Immature natural killer cell (primary cell): ENCODE measurements around the gene TDRD10. TPM values are rescaled to one million over a fixed set of nuclear protein-coding genes. Genes with fewer than 3 reads are reported as not detected.

ENCODE experiments used
- DNase-seq, 3 donors: peaks; one replicate each; pipeline ENCODE4 v3.0.0; 2022; ENCODE audit warnings: mixed read lengths in 1 of 3
- H3K27ac Mint-ChIP-seq, 6 donors: one replicate each; pipeline ENCODE4 v1.8.0; 2020; ENCODE audit warnings: mixed read lengths in 6 of 6, mild to moderate bottlenecking in 5 of 6, inconsistent platforms in 4 of 6, moderate library complexity in 3 of 6
- H3K27me3 Mint-ChIP-seq, 3 donors: one replicate each; pipeline ENCODE4 v1.8.0; 2020 to 2021; ENCODE audit warnings: low read depth in 3 of 3, mild to moderate bottlenecking in 3 of 3, mixed read lengths in 3 of 3, moderate library complexity in 3 of 3, inconsistent platforms in 1 of 3
- H3K36me3 Mint-ChIP-seq, 3 donors: one replicate each; pipeline ENCODE4 v1.8.0; 2020; ENCODE audit warnings: mixed read lengths in 3 of 3, inconsistent platforms in 2 of 3, mild to moderate bottlenecking in 2 of 3
- H3K4me1 Mint-ChIP-seq, 2 donors: one replicate each; pipeline ENCODE4 v1.8.0; 2020; ENCODE audit warnings: inconsistent platforms in 2 of 2, mild to moderate bottlenecking in 2 of 2, mixed read lengths in 2 of 2, moderate library complexity in 1 of 2
- H3K4me3 Mint-ChIP-seq, 5 donors: one replicate each; pipeline ENCODE4 v1.8.0; 2020; ENCODE audit warnings: mild to moderate bottlenecking in 5 of 5, mixed read lengths in 5 of 5, inconsistent platforms in 3 of 5, moderate library complexity in 3 of 5
- H3K9me3 Mint-ChIP-seq, 6 donors: one replicate each; pipeline ENCODE4 v1.8.0; 2020; ENCODE audit warnings: mild to moderate bottlenecking in 6 of 6, mixed read lengths in 6 of 6, inconsistent platforms in 4 of 6, moderate library complexity in 3 of 6
- polyA plus RNA-seq, 3 donors: library from polyadenylated mRNA; unstranded; fragments of 300-500 nt; fragmentation: Illumina TruSeq; gene quantifications; one replicate each; pipeline ENCODE4 v1.2.3, GENCODE V29; 2021

Gene TDRD10
- polyA plus RNA-seq, 3 donors from 2014 or later: not detected

DNA sequence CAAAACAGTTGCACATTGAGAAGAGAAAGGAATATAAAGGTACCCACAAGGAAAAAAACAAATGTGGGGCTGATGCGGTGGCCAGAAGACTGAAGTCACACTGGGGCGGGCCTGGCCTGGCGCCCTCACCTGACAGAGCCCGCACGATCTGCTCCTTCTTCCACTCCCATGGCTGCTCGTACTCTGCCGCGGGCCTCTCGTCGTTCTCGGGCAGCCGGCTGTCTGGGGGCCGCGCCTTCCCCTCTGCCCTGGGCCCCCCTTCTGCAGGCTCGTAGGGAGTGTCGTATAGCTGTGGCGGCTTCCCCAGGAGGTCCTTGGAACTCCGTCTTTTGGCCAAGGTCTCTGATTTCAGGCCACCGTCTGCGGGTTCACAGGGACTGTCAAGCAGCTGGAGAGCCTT, 13.1 kb upstream of the TDRD10 start:
- Mint-ChIP-seq H3K4me3 (no peak overlapping the region), H3K9me3 (no peaks in the 10 kb centered on the region), H3K4me1 (peaks cover 27 to 28% of the 10 kb centered on the region in 2 donors), H3K27me3 (peaks cover 0 to 3% (median 2%) of the 10 kb centered on the region in 3 donors), H3K27ac (no peak overlapping the region), H3K36me3 (no peaks in the 10 kb centered on the region)
- DNase-seq: no peak

DNA sequence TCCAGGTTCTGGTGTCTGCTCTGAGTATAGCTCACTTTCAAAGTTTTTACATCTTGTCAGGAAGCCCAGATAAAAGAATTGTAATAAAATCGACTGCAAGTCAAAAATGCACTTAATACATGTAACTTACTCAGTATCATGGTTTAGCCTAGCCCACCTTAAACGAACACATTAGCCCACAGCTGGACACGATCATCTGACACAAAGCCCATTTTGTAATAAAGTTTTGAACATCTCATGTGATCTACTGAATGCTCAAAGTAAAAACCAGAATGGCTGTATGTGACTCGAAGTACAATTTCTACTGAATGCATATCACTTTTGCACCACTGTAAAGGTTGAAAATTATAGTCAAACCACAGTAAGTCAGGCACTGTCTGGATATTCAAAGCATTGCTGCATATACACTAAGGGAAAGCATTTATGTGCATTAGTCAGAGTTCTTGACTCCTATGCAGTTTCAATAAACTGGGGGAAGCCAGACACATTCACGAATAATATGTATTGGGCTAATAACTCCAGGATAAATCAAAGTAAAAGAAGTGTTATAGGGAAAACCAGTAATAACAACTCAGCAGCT, 12.2 kb upstream of the TDRD10 start:
- no peaks in the 10 kb centered on the region for H3K36me3 Mint-ChIP-seq
- no peaks in the 10 kb centered on the region for H3K9me3 Mint-ChIP-seq
- peaks cover 0 to 3% (median 2%) of the 10 kb centered on the region in 3 donors for H3K27me3 Mint-ChIP-seq
- H3K4me3 Mint-ChIP-seq: no peak overlapping the region
- no peak for DNase-seq
- H3K27ac Mint-ChIP-seq: peak overlapping the region in 3 of 6 donors; percentile 2 to 45 (median 23)
- H3K4me1 Mint-ChIP-seq: peaks cover 30 to 33% of the 10 kb centered on the region in 2 donors

DNA sequence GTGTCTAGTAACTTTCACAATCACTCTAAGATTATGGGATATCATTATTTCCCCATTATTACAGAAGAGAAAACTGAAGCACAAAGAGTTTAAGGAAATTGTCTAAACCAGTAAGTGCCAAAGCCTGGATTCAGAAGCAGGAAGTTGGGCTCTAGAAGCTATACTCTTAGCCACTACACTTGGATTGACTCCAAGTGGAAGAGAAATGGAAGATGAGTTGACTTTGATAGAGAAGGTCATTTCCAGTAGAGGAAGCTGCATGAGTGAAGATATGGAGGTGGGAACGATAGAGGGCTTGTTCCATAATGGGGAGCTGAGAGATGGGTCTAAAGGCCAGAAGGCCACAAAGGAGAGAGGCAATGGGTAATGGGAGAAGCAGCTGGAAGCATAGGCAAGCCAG, 11.7 kb upstream of the TDRD10 start:
- no peaks in the 10 kb centered on the region for H3K36me3 Mint-ChIP-seq
- no peak for DNase-seq
- no peaks in the 10 kb centered on the region for H3K9me3 Mint-ChIP-seq
- no peak overlapping the region for H3K4me3 Mint-ChIP-seq
- H3K27ac Mint-ChIP-seq: peak overlapping the region in 3 of 6 donors; percentile 2 to 6 (median 3)
- peaks cover 0 to 3% (median 2%) of the 10 kb centered on the region in 3 donors for H3K27me3 Mint-ChIP-seq
- peaks cover 30 to 34% of the 10 kb centered on the region in 2 donors for H3K4me1 Mint-ChIP-seq

DNA sequence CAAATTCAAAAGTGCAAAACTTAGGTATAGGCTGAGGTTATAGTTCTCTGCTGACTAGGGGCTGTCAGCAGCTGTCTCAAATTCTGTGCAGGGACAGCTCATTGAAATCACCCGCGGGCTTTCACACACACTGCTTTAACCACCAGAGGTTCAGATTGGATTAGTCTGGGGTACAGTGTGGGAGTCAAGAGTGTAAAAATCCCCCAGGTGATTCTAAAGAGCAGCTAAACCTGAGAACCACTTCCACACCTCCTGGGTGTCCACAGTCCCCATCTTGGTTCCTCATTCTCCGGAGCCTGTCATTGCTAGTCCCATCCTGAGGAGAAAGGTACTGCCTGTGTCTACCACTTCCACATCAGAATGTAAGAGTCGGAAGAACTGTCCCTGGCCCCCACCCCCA, 9.9 kb upstream of the TDRD10 start:
- Mint-ChIP-seq H3K27me3 (peaks cover 0 to 5% (median 2%) of the 10 kb centered on the region in 3 donors), H3K27ac (peak overlapping the region; percentile 61 to 94 (median 88)), H3K4me1 (peaks cover 39 to 47% of the 10 kb centered on the region in 2 donors), H3K36me3 (no peaks in the 10 kb centered on the region), H3K9me3 (no peaks in the 10 kb centered on the region), H3K4me3 (no peak overlapping the region)
- DNase-seq: no peak

DNA sequence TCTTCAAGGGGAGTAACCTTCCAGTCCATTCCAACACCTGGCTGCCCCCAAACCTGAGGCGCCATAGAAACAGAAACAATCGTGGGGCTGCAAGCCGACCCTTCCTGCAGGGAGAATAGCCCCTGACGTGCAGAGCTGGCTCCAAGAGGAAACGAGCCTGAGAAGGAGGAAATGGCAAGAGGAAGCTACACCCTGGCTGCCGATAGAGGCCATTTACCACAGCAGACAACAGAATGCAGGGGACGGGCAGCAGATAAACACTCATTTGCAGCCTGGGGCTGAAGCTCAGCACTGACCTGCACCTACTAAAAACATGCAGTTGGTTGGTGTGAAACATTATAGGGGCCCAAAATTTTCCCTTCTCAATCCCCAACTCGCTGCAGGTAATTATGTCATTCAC, 8.7 kb upstream of the TDRD10 start:
- Mint-ChIP-seq H3K27ac (peak overlapping the region; percentile 61 to 94 (median 88)), H3K4me3 (peak overlapping the region; percentile 67 to 88 (median 75)), H3K36me3 (no peaks in the 10 kb centered on the region), H3K27me3 (peaks cover under 1 to 3% (median 2%) of the 10 kb centered on the region in 3 donors), H3K9me3 (no peaks in the 10 kb centered on the region), H3K4me1 (peaks cover 40 to 49% of the 10 kb centered on the region in 2 donors)
- DNase-seq: peak; percentile 26 to 39 (median 32)

DNA sequence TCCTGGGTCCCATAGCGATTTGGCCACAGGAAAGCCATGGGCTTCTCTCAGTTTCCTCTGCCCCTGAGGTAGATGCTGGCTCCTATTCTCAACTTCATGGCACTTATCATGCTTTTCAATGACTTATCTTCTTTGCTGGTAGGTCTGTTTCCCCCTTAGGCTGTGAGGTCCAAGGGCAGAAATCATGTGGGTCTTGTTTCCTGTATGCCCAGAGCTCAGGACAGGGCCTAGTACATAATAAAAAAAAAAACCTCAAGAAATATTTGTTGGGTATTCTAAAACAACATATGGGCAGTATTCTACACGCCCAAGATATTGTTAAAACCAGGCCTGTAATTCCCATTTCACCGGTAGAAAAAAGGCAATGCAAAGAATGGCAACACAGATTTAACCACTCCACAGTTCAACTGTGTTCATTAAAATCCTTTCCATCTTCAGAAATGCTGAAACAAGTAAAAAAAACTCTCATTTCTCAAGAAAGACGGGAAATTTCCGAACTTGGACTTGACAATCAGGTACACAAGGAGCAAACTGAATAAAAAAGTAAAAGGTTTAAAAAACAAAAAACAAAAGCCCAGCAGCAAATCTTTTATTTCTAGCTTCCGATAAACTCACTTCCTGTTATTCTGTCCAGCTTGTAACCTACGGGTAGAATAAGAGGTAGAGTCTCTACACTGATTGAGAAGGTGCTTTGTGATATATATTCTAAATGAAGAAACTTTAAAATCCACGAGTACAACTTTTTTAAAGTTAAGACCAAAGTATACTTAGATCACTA, 6.3 kb upstream of the TDRD10 start:
- Mint-ChIP-seq H3K9me3 (no peaks in the 10 kb centered on the region), H3K4me1 (peaks cover 49 to 65% of the 10 kb centered on the region in 2 donors), H3K27ac (peak overlapping the region in 2 of 6 donors; percentile 55 to 83), H3K27me3 (peaks cover 5 to 11% (median 9%) of the 10 kb centered on the region in 3 donors), H3K36me3 (peaks cover 0 to 3% (median 0%) of the 10 kb centered on the region in 3 donors), H3K4me3 (peak overlapping the region in 4 of 5 donors; percentile 9 to 36 (median 28))
- no peak for DNase-seq

DNA sequence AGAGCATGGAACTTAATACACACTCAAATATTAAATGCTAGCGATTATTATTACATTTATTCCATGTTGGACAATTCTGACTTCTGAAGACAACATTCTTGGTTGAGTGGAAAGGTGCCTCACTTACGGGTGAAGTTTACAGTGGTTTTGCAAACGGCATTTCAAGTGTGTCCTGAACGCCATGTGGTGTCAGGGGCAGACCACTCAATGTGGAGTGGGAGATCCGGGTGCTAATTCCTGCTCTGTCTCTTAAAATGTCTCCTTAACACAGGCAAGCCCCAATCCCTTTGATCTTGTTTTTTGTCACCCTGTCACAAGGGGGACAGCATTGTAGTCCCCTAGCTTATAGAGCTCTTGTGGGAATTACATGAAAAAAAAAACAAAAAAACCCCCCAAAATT, 5.6 kb upstream of the TDRD10 start:
- no peaks in the 10 kb centered on the region for H3K9me3 Mint-ChIP-seq
- peaks cover 9 to 17% (median 14%) of the 10 kb centered on the region in 3 donors for H3K27me3 Mint-ChIP-seq
- H3K4me1 Mint-ChIP-seq: peaks cover 55 to 69% of the 10 kb centered on the region in 2 donors
- no peak overlapping the region for H3K4me3 Mint-ChIP-seq
- no peak overlapping the region for H3K27ac Mint-ChIP-seq
- H3K36me3 Mint-ChIP-seq: peaks cover 0 to 3% (median 0%) of the 10 kb centered on the region in 3 donors
- no peak for DNase-seq

DNA sequence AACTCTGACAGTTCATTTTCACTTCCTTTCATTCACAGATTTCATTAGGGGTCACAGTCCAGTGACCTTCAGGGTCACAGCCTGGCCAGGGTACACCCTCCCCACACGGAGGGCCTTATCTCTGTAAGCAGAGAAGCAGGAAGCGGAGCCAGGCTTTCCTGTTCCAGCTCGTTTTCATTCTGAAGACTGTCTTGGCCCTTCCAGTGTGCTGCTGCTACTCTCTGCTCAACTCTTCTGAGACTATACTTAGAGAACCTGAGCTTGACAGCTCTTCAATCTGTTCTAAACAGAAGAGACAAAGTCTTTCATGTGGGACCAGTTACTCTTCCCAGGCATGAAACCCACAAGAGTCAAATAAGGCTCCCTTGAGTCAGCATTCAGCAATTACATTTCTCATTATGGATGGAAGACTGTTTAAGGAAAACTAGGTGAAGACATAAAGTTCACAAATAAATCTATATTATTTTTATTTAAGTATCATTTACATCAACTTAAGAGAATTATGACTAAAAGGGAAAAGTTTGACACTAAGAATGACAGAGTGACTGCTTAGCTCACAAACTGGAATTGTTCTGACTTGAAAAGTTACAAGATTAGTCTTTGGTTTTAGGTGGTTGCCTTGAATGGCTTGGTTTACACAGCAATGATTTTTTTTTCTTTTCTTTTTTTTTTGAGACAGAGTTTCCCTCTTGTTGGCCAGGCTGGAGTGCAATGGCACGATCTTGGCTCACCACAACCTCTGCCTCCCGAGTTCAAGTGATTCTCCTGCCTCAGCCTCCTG, 4.8 kb upstream of the TDRD10 start:
- Mint-ChIP-seq H3K9me3 (no peaks in the 10 kb centered on the region), H3K36me3 (peaks cover 0 to 3% (median 0%) of the 10 kb centered on the region in 3 donors), H3K27me3 (peaks cover 9 to 16% (median 14%) of the 10 kb centered on the region in 3 donors), H3K27ac (no peak overlapping the region), H3K4me1 (peaks cover 47 to 61% of the 10 kb centered on the region in 2 donors), H3K4me3 (no peak overlapping the region)
- DNase-seq: no peak

DNA sequence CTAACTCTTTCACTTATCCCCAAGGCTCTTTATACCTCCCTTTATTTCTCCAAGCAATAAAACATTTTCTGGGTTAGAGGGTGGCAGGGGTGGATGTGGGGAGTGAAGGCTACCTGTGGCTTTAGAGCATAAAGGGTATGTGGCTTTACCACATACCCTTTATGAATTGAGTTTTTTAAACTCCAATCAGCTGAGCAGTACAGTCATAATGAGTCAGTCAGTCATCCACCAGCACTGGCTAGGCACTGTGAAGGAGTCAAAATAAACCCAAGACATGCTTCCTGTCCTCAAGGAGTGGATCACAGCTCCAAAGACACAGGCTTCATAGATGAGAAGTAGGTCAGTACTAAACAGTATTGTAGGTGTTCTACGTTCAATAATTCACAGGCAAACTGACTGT, 2.6 kb upstream of the TDRD10 start:
- no peak overlapping the region for H3K4me3 Mint-ChIP-seq
- H3K4me1 Mint-ChIP-seq: peaks cover 31 to 46% of the 10 kb centered on the region in 2 donors
- no peak overlapping the region for H3K27ac Mint-ChIP-seq
- peaks cover 0 to 2% (median 0%) of the 10 kb centered on the region in 6 donors for H3K9me3 Mint-ChIP-seq
- DNase-seq: no peak
- H3K27me3 Mint-ChIP-seq: peaks cover 12 to 27% (median 17%) of the 10 kb centered on the region in 3 donors
- H3K36me3 Mint-ChIP-seq: peaks cover 0 to 7% (median 0%) of the 10 kb centered on the region in 3 donors

DNA sequence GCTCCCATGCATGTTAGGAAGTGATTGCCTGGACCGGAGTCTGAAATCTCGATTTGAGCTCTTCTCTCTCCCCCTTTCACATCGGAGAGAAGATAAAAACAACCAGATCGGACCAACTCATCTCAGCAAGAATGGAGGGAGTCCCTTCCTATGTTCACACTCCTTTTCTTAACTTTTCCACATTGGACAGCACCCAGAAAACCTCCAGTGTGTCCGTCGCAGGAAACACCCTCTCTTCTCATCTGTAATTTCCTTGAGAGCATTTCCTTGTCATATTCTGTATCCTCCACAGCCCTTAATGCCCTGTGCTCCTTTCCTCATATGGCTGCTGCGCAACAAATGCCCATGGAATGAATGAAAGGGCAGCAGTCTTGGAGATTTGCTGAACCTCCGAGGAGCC, 1.5 kb upstream of the TDRD10 start:
- Mint-ChIP-seq H3K27ac (no peak overlapping the region), H3K4me3 (peak overlapping the region in 3 of 5 donors; percentile 0 to 70 (median 0)), H3K9me3 (peaks cover 0 to 2% (median 0%) of the 10 kb centered on the region in 6 donors), H3K36me3 (peaks cover 0 to 7% (median 0%) of the 10 kb centered on the region in 3 donors), H3K27me3 (peaks cover 12 to 29% (median 20%) of the 10 kb centered on the region in 3 donors), H3K4me1 (peaks cover 29 to 42% of the 10 kb centered on the region in 2 donors)
- no peak for DNase-seq

DNA sequence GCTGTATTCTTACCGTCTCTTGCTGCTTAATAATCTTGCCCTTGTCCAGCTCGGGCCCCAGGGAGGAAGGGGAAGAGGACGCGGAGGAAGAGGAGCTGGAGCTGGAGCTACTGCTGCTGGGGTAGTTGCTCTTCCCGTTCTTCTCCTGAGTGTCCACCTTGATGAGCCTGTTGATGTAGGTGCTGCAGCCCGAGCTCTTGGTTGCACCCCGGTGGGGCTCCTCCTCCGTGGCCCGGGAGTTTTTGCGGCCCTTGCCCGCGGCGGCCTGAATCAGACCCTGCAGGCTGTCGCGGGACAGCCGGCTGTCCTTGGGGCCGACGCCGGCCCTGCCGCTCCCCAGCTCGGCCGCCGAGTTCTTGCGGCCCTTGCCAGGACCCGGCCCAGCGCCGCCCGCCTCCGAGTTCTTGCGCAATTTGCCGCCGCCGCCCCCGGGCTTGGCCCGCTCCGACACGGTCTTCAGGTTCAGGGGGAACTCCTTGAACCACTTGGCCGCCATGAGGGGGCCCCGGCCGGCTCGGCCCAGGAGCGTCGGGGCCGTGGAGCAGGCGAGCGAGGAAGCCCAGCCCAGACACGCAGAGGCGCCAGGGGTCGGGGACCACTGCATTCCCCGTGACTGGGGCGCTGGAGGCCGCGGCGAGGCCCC, 475 bp upstream of the TDRD10 start:
- no peak overlapping the region for H3K27ac Mint-ChIP-seq
- peak in 1 of 3 donors; percentile 13 for DNase-seq
- H3K4me1 Mint-ChIP-seq: peaks cover 25 to 36% of the 10 kb centered on the region in 2 donors

DNA sequence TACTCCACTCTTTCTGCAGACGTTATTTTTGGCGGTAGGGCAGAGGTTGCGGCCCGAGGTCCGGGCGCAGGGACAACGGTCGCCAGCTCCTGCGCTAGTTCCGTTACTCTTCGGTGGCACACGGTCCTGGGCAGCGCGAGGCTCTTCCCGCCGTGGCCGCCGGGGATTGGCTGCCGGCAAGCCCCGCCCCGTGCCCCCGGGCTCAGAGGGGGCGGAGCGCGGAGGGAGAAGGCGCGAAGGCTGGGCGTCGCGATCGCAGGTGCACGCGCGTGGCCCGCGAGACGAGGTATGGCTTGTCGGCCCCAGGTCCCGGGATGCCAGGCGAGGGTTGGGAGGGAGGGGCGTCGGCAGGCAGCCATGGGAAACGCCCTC, 711 bp downstream of the TDRD10 start:
- Mint-ChIP-seq H3K4me1 (peaks cover 21 to 29% of the 10 kb centered on the region in 2 donors), H3K27ac (no peak overlapping the region), H3K9me3 (peaks cover 0 to 2% (median 0%) of the 10 kb centered on the region in 6 donors), H3K36me3 (peaks cover 0 to 7% (median 0%) of the 10 kb centered on the region in 3 donors), H3K27me3 (peaks cover 12 to 35% (median 23%) of the 10 kb centered on the region in 3 donors), H3K4me3 (peak overlapping the region; percentile 35 to 83 (median 54))
- DNase-seq: no peak

More for the DNA sequence above, 475 bp upstream of the TDRD10 start:
- Mint-ChIP-seq H3K4me3 (peak overlapping the region; percentile 36 to 76 (median 65)), H3K36me3 (peaks cover 0 to 7% (median 0%) of the 10 kb centered on the region in 3 donors), H3K9me3 (peaks cover 0 to 2% (median 0%) of the 10 kb centered on the region in 6 donors), H3K27me3 (peaks cover 12 to 29% (median 23%) of the 10 kb centered on the region in 3 donors)

DNA sequence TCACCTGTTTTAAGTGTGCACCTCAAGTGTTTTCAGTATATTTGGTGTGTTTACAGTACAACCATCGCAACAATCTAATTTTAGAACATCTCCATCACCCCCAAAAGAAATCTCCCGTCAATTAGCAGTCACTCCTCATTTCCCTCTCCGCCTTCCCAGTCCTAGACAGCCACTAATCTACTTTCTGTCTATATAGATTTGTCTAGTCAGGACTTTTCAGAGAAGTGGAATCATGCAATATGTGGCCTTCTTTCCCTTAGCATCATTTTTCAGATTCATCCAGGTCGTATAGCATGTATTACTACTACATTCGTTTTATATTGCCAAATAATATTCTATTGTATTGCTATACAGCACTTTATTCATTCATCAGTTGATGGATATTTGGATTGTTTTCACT, 1.9 kb downstream of the TDRD10 start:
- Mint-ChIP-seq H3K27me3 (peaks cover 12 to 35% (median 23%) of the 10 kb centered on the region in 3 donors), H3K36me3 (peaks cover 0 to 7% (median 0%) of the 10 kb centered on the region in 3 donors), H3K9me3 (peaks cover 0 to 2% (median 0%) of the 10 kb centered on the region in 6 donors)

More for the DNA sequence above, 1.9 kb downstream of the TDRD10 start:
- Mint-ChIP-seq H3K27ac (no peak overlapping the region), H3K4me3 (peak overlapping the region; percentile 51 to 63 (median 61)), H3K4me1 (peaks cover 21 to 29% of the 10 kb centered on the region in 2 donors)
- no peak for DNase-seq
